PC-9 (cell line): ENCODE measurements around the gene IGFBP6.

Experiments
- CTCF ChIP-seq: fragments of 200-600 bp; sonication (generic); conservative IDR thresholded peaks from 2 replicates; pipeline ENCODE4 v1.6.1; 2017; ENCODE audit warnings: mixed run types, antibody characterized with exemption, mild to moderate bottlenecking, moderate library complexity
- EZH2 ChIP-seq: fragments of 200-600 bp; sonication (generic); IDR thresholded peaks from 2 replicates; pipeline ENCODE4 v1.8.0; 2017; ENCODE audit warnings: antibody characterized with exemption, low read depth

- TF ChIP-seq CTCF (no peak), EZH2 (no peak)
Measured at GRCh38 chr12:53074999-53075370, 22.5 kb upstream of the IGFBP6 start.
